Left ventricle myocardium inferior (tissue), 1 donor: Measurements from ENCODE around the gene C1QTNF1. TPM values are rescaled to one million over a fixed set of nuclear protein-coding genes. Genes with fewer than 3 reads are reported as not detected.

Source experiments
- DNase-seq: peaks from one replicate; pipeline ENCODE4 v3.0.0-alpha.2; 2020
- H3K27ac ChIP-seq: fragments of 200-600 bp; replicated peaks from 2 replicates; pipeline ENCODE4 v1.8.0; 2021
- H3K27me3 ChIP-seq: fragments of 200-600 bp; 2 replicates; pipeline ENCODE4 v1.8.0; 2021; ENCODE audit warnings: low read depth
- H3K36me3 ChIP-seq: fragments of 200-600 bp; 2 replicates; pipeline ENCODE4 v1.8.0; 2021
- H3K4me1 ChIP-seq: fragments of 200-600 bp; 2 replicates; pipeline ENCODE4 v1.8.0; 2021
- H3K4me3 ChIP-seq: fragments of 200-600 bp; 2 replicates; pipeline ENCODE4 v1.8.0; 2021; ENCODE audit warnings: mild to moderate bottlenecking, moderate library complexity
- H3K9me3 ChIP-seq: fragments of 200-600 bp; replicated peaks from 2 replicates; pipeline ENCODE4 v1.8.0; 2021
- CTCF ChIP-seq: fragments of 200-600 bp; IDR thresholded peaks from 2 replicates; pipeline ENCODE4 v1.8.0; 2021; ENCODE audit warnings: antibody characterized with exemption, mild to moderate bottlenecking, borderline replicate concordance
- intact Hi-C: fragments of 100-400 bp; cut with micrococcal nuclease; formaldehyde crosslinking; loops from one replicate; pipeline ENCODE4 v1.11.0; 2022
- total RNA-seq: library from RNA; stranded (reverse); fragmentation: NEBNext Ultra II Directional; extraction: Animal tissue kit (Norgen Biotek cat#: 25700); gene quantifications from one replicate; pipeline ENCODE4 v1.2.1, GENCODE V29; 2021
- donor health status: DM: no; HTN: yes; CAD: no; lungs with severe emphysema.

C1QTNF1 gene
- total RNA-seq, 1 donor from 2014 or later, result 146 TPM

- H3K27ac ChIP-seq, result peak overlapping the region; percentile 12
- peaks cover 4% of the 10 kb centered on the region for H3K36me3 ChIP-seq
- TF ChIP-seq CTCF, result no peak
- intact Hi-C loops, result no loop called here
- H3K4me3 ChIP-seq, result no peak overlapping the region
- H3K27me3 ChIP-seq, result no peaks in the 10 kb centered on the region
- H3K9me3 ChIP-seq, result no peaks in the 10 kb centered on the region
- peaks cover 63% of the 10 kb centered on the region for H3K4me1 ChIP-seq
- no peak for DNase-seq
Measured at GRCh38 chr17:79038545-79039135, 14.7 kb downstream of the C1QTNF1 start.

GRCh38 chr17:79039171-79039570 lies 15.2 kb downstream of the C1QTNF1 start:
- H3K4me1 ChIP-seq, result peaks cover 58% of the 10 kb centered on the region
- no peak for DNase-seq
- intact Hi-C loops, result no loop called here

GRCh38 chr17:79039886-79040285 lies 15.9 kb downstream of the C1QTNF1 start:
- Histone ChIP-seq H3K4me3 (no peak overlapping the region), H3K27me3 (no peaks in the 10 kb centered on the region), H3K27ac (no peak overlapping the region), H3K9me3 (no peaks in the 10 kb centered on the region), H3K4me1 (peaks cover 51% of the 10 kb centered on the region), H3K36me3 (peaks cover 4% of the 10 kb centered on the region)
- TF ChIP-seq CTCF, result no peak
- intact Hi-C loops, result no loop called here
- no peak for DNase-seq

More at GRCh38 chr17:79039171-79039570, 15.2 kb downstream of the C1QTNF1 start:
- Histone ChIP-seq H3K36me3 (peaks cover 4% of the 10 kb centered on the region), H3K27me3 (no peaks in the 10 kb centered on the region), H3K27ac (peak overlapping the region; percentile 12), H3K9me3 (no peaks in the 10 kb centered on the region), H3K4me3 (no peak overlapping the region)
- TF ChIP-seq CTCF, result no peak

- Histone ChIP-seq H3K27ac (no peak overlapping the region), H3K4me1 (peaks cover 52% of the 10 kb centered on the region), H3K9me3 (no peaks in the 10 kb centered on the region), H3K36me3 (peaks cover 4% of the 10 kb centered on the region), H3K4me3 (no peak overlapping the region), H3K27me3 (no peaks in the 10 kb centered on the region)
- no peak for DNase-seq
- intact Hi-C loops, result no loop called here
- TF ChIP-seq CTCF, result no peak
Measured at GRCh38 chr17:79041041-79041570, 17.1 kb downstream of the C1QTNF1 start.

GRCh38 chr17:79041723-79042420 lies 17.9 kb downstream of the C1QTNF1 start:
- H3K27ac ChIP-seq, result no peak overlapping the region
- peaks cover 52% of the 10 kb centered on the region for H3K4me1 ChIP-seq
- TF ChIP-seq CTCF, result no peak
- no peak overlapping the region for H3K4me3 ChIP-seq
- no peak for DNase-seq
- intact Hi-C loops, result no loop called here
- no peaks in the 10 kb centered on the region for H3K27me3 ChIP-seq
- H3K36me3 ChIP-seq, result peaks cover 5% of the 10 kb centered on the region
- H3K9me3 ChIP-seq, result no peaks in the 10 kb centered on the region
